HCT116 (cell line): ENCODE results near the gene TNFAIP8. TPM values are rescaled to one million over a fixed set of nuclear protein-coding genes. Genes with fewer than 3 reads are reported as not detected.

Source experiments
- ATAC-seq: fragments of 200-7000 bp; cut with Tn5 transposase; 2 replicates; pipeline ENCODE4 v1.9.1; 2020; ENCODE audit warnings: mild to moderate bottlenecking, moderate library complexity
- BruUV-seq: library from RNA; stranded (reverse); fragments of 400-500 nt; replicated peaks from 2 replicates; lab custom pipeline; 2021; lab: Mats Ljungman, UMichigan
- CTCF ChIA-PET: fragments of 300-600 bp; sonication (Branson Sonifier 250); formaldehyde crosslinking; loops from one replicate; lab custom pipeline; 2021; ENCODE audit warnings: antibody characterized with exemption; lab: Charles Lee
- POLR2A ChIA-PET: fragments of 300-600, 350-600 bp; sonication (Branson Sonifier 250); formaldehyde crosslinking; loops from one replicate; lab custom pipeline; 2021; ENCODE audit warnings: antibody characterized with exemption; lab: Charles Lee
- RAD21 ChIA-PET, 2 experiments: fragments of 300-600 bp; sonication (Branson Sonifier 250); formaldehyde crosslinking; loops; one replicate each; lab custom pipeline; 2023; ENCODE audit warnings: low total read pairs in 2 of 2; ENCODE audit not compliant: uncharacterized antibody in 2 of 2, unreplicated experiment in 2 of 2, low non-redundant PET in 1 of 2; lab: Charles Lee
- DNase-seq: peaks from one replicate; pipeline ENCODE4 v3.0.0-alpha.2; 2010; ENCODE audit warnings: low read depth, low spot score
- H2AFZ ChIP-seq: fragments of 200-600 bp; shearing (Covaris generic), sonication (generic); 2 replicates; pipeline ENCODE4 v1.6.1; 2017; ENCODE audit warnings: low read depth, mixed run types, mixed read lengths, antibody characterized with exemption, low read length; ENCODE audit not compliant: poor library complexity, severe bottlenecking
- H3K27ac ChIP-seq: 2 replicates; pipeline ENCODE4 v1.5.1; 2012; ENCODE audit warnings: low read depth, low read length
- H3K27me3 ChIP-seq: fragments of 200-600 bp; sonication (generic); 2 replicates; pipeline ENCODE4 v1.6.1; 2016; ENCODE audit warnings: mixed run types, low read length, mixed read lengths; ENCODE audit not compliant: insufficient read depth
- H3K36me3 ChIP-seq, 2 experiments: fragments of 200-500 bp in 1 of 2; fragments of 200-600 bp in 1 of 2; sonication (Bioruptor generic) in 1 of 2; sonication (generic) in 1 of 2; 2 replicates each; pipeline versions ENCODE4 v1.5.1 to v1.6.1; 2014 to 2016; ENCODE audit warnings: low read length in 2 of 2, inconsistent platforms in 1 of 2, mixed read lengths in 1 of 2, mixed run types in 1 of 2; ENCODE audit not compliant: insufficient read depth in 2 of 2, control insufficient read depth in 1 of 2
- H3K4me1 ChIP-seq, 2 experiments: fragments of 200-600 bp in 1 of 2; sonication (generic) in 1 of 2; 2 replicates each; pipeline versions ENCODE4 v1.5.1 to v1.6.1; 2012 to 2017; ENCODE audit warnings: low read length in 2 of 2, inconsistent platforms in 1 of 2, mild to moderate bottlenecking in 1 of 2, mixed read lengths in 1 of 2, mixed run types in 1 of 2, moderate library complexity in 1 of 2; ENCODE audit not compliant: insufficient read depth in 2 of 2, control insufficient read depth in 1 of 2
- H3K4me2 ChIP-seq: fragments of 200-600 bp; sonication (generic); 2 replicates; pipeline ENCODE4 v1.6.1; 2017; ENCODE audit warnings: mixed run types, low read length, mixed read lengths
- H3K4me3 ChIP-seq, 2 experiments: fragments of 200-600 bp in 1 of 2; sonication (generic) in 1 of 2; replicated peaks in 1 of 2; 2 replicates each; pipeline ENCODE4 v1.5.1; 2011 to 2016; ENCODE audit warnings: low read length in 2 of 2, control low read depth in 1 of 2, low read depth in 1 of 2, mild to moderate bottlenecking in 1 of 2, mixed read lengths in 1 of 2, mixed run types in 1 of 2
- H3K79me2 ChIP-seq: fragments of 200-600 bp; sonication (generic); 2 replicates; pipeline ENCODE4 v1.6.1; 2017; ENCODE audit warnings: mild to moderate bottlenecking, mixed run types, low read length, moderate library complexity, mixed read lengths; ENCODE audit not compliant: insufficient read depth
- H3K9ac ChIP-seq: fragments of 200-600 bp; sonication (generic); 2 replicates; pipeline ENCODE4 v1.6.1; 2016; ENCODE audit warnings: low read length, mixed read lengths
- H3K9me2 ChIP-seq: fragments of 200-600 bp; sonication (generic), shearing (Covaris generic); 2 replicates; pipeline ENCODE4 v1.6.1; 2017; ENCODE audit warnings: mixed run types, mild to moderate bottlenecking, moderate library complexity; ENCODE audit not compliant: insufficient read depth
- H3K9me3 ChIP-seq, 2 experiments: fragments of 200-500 bp in 1 of 2; fragments of 200-600 bp in 1 of 2; sonication (Bioruptor generic) in 1 of 2; sonication (generic) in 1 of 2; 2 replicates each; pipeline ENCODE4 v1.6.1; 2014 to 2017; ENCODE audit warnings: low read length in 2 of 2, mixed read lengths in 2 of 2, inconsistent platforms in 1 of 2, low read depth in 1 of 2, mild to moderate bottlenecking in 1 of 2, mixed run types in 1 of 2, moderate library complexity in 1 of 2; ENCODE audit not compliant: control insufficient read depth in 1 of 2, insufficient read depth in 1 of 2
- H4K20me1 ChIP-seq: fragments of 200-600 bp; sonication (generic), shearing (Covaris generic); 2 replicates; pipeline ENCODE4 v1.6.1; 2017; ENCODE audit warnings: mixed run types, mild to moderate bottlenecking, moderate library complexity; ENCODE audit not compliant: insufficient read depth
- ATF3 ChIP-seq: IDR thresholded peaks from 2 replicates; pipeline ENCODE4 v1.6.1; 2012
- CTCF ChIP-seq, 3 experiments: fragments of 200-600 bp in 1 of 3; sonication (generic) in 1 of 3; IDR thresholded peaks in 2 of 3; conservative IDR thresholded peaks in 1 of 3; 2 replicates each; pipeline ENCODE4 v1.5.1; 2012 to 2017; ENCODE audit warnings: low read depth in 2 of 3, low read length in 2 of 3, antibody characterized with exemption in 1 of 3, borderline replicate concordance in 1 of 3, control low read depth in 1 of 3, mild to moderate bottlenecking in 1 of 3, mixed read lengths in 1 of 3, mixed run types in 1 of 3, moderate library complexity in 1 of 3; ENCODE audit not compliant: insufficient read depth in 1 of 3
- RAD21 ChIP-seq: IDR thresholded peaks from 2 replicates; pipeline ENCODE4 v1.6.1; 2012; ENCODE audit warnings: low read depth, mild to moderate bottlenecking
- SP1 ChIP-seq: IDR thresholded peaks from 2 replicates; pipeline ENCODE4 v1.6.1; 2012; ENCODE audit warnings: low read depth
- TCF7L2 ChIP-seq: IDR thresholded peaks from 2 replicates; pipeline ENCODE4 v1.7.0; 2011; ENCODE audit warnings: borderline replicate concordance, inconsistent platforms; ENCODE audit not compliant: insufficient read depth, insufficient read length; ENCODE audit errors: extremely low read depth
- ZBTB33 ChIP-seq: IDR thresholded peaks from 2 replicates; pipeline ENCODE4 v1.6.1; 2011; ENCODE audit warnings: mild to moderate bottlenecking, low read length, moderate library complexity; ENCODE audit not compliant: insufficient replicate concordance; ENCODE audit errors: extremely low read depth
- ZFX ChIP-seq: fragments of 450-650 bp; IDR thresholded peaks from 2 replicates; pipeline ENCODE4 v1.6.1; 2017
- intact Hi-C: fragments of 100-400 bp; cut with micrococcal nuclease; formaldehyde crosslinking; loops from 2 replicates; pipeline ENCODE4 v1.10.0; 2022
- total RNA-seq: library from RNA; stranded (reverse); gene quantifications from one replicate; pipeline ENCODE4 v1.2.1, GENCODE V29; 2021; ENCODE audit not compliant: unreplicated experiment

TNFAIP8 gene
- total RNA-seq, 1 experiment from 2014 or later, result 18.4 TPM

- no peak for ATAC-seq
- H3K27ac ChIP-seq, result no peak overlapping the region
- RAD21 ChIA-PET, result no interaction called here
Observed at GRCh38 chr5:119387945-119388618, 32.3 kb downstream of the TNFAIP8 start.

More at GRCh38 chr5:119387945-119388618, 32.3 kb downstream of the TNFAIP8 start:
- DNase-seq, result no peak
- TF ChIP-seq ZBTB33 (no peak), CTCF (IDR thresholded peaks at IDR 0.05 in 2 of 3, conservative IDR thresholded peaks at IDR 0.05 in 1 of 3; ENCODE audit: borderline replicate concordance in 1 of 3, insufficient read depth in 1 of 3, low read depth in 2 of 3, low read length in 2 of 3) (no peak), ATF3 (no peak), RAD21 (no peak), SP1 (no peak), ZFX (no peak), TCF7L2 (no peak)
- POLR2A ChIA-PET, result no interaction called here
- H3K27me3 ChIP-seq, result no peaks in the 10 kb centered on the region
- H3K9me3 ChIP-seq, result no peaks in the 10 kb centered on the region
- no peaks in the 10 kb centered on the region for H3K79me2 ChIP-seq
- no peaks in the 10 kb centered on the region for H4K20me1 ChIP-seq
- no peak overlapping the region for H3K4me2 ChIP-seq
- CTCF ChIA-PET, result no interaction called here
- BruUV-seq, result no TSS peak
- H3K36me3 ChIP-seq, result no peaks in the 10 kb centered on the region
- H3K4me1 ChIP-seq, result no peaks in the 10 kb centered on the region
- H3K9ac ChIP-seq, result no peak overlapping the region
- H2AFZ ChIP-seq, result no peak overlapping the region
- H3K4me3 ChIP-seq, result no peak overlapping the region
- no peaks in the 10 kb centered on the region for H3K9me2 ChIP-seq
- intact Hi-C loops, result no loop called here
